ENCODE results near the gene IDI2.
A peak's percentile ranks its signal among the peaks of the same experiment; 100 is the strongest.
"Not testable (repeated sequence)": the region's sequence is repeated elsewhere in the genome, so short reads cannot be mapped to it uniquely, and the experiment has no call there.

Gene IDI2

GRCh38 chr10:1025683-1026082, at the start of gene IDI2:
Gene IDI2, minus strand, starts transcription at chr10:1025859. Its CDS starts 1,136 bp downstream, at chr10:1024723.
- DNase-seq, result no peak

GRCh38 chr10:1074748-1075308, 49.2 kb upstream of the IDI2 start:
- DNase-seq, result no peak

GRCh38 chr10:1074052-1074747, 48.5 kb upstream of the IDI2 start:
- DNase-seq, result no peak

- DNase-seq, result no peak
Observed at GRCh38 chr10:1070919-1071318, 45.3 kb upstream of the IDI2 start.

GRCh38 chr10:1068380-1069361, 43.0 kb upstream of the IDI2 start:
- no peak for DNase-seq

GRCh38 chr10:1066734-1067133, 41.1 kb upstream of the IDI2 start:
- not testable (repeated sequence) for DNase-seq

GRCh38 chr10:1064964-1065247, 39.2 kb upstream of the IDI2 start:
- no peak for DNase-seq

- DNase-seq, result no peak
Observed at GRCh38 chr10:1063232-1063865, 37.7 kb upstream of the IDI2 start.

GRCh38 chr10:1061930-1062774, 36.5 kb upstream of the IDI2 start:
- DNase-seq, result no peak

- DNase-seq, result no peak
Observed at GRCh38 chr10:1059902-1060301, 34.2 kb upstream of the IDI2 start.

GRCh38 chr10:1058017-1058416, 32.4 kb upstream of the IDI2 start:
- no peak for DNase-seq

- no peak for DNase-seq
Observed at GRCh38 chr10:1057106-1057657, 31.5 kb upstream of the IDI2 start.

GRCh38 chr10:1056326-1057105, 30.9 kb upstream of the IDI2 start, which contains the start of gene WDR37:
Gene WDR37, plus strand, starts transcription at chr10:1056385. Its CDS starts 15,771 bp downstream, at chr10:1072156.
- DNase-seq, result peak; percentile 90

- no peak for DNase-seq
Observed at GRCh38 chr10:1054684-1055083, 29.0 kb upstream of the IDI2 start.

GRCh38 chr10:1050554-1050953, 24.9 kb upstream of the IDI2 start:
- DNase-seq, result no peak

GRCh38 chr10:1050145-1050544, 24.5 kb upstream of the IDI2 start:
- DNase-seq, result no peak

- DNase-seq, result no peak
Observed at GRCh38 chr10:1049425-1049958, 23.8 kb upstream of the IDI2 start.

GRCh38 chr10:1048732-1049424, 23.2 kb upstream of the IDI2 start, which contains the start of gene IDI1:
Gene IDI1, minus strand, starts transcription at chr10:1049119. Its CDS starts 116 bp downstream, at chr10:1049003.
- peak; percentile 94 for DNase-seq

GRCh38 chr10:1048349-1048731, 22.7 kb upstream of the IDI2 start:
- DNase-seq, result no peak

GRCh38 chr10:1047937-1048336, 22.3 kb upstream of the IDI2 start:
- no peak for DNase-seq
